Esophagus (tissue), 2 donors: ENCODE data around the gene AFF1. TPM values are rescaled to one million over a fixed set of nuclear protein-coding genes. Genes with fewer than 3 reads are reported as not detected.

Experiments used
- H3K27ac ChIP-seq, 2 donors: one replicate each; pipeline ENCODE4 v1.5.1; 2013; ENCODE audit warnings: low read depth in 2 of 2, mild to moderate bottlenecking in 2 of 2, inconsistent platforms in 1 of 2, low read length in 1 of 2, moderate library complexity in 1 of 2
- H3K27me3 ChIP-seq, 2 donors: one replicate each; pipeline ENCODE4 v1.6.1; 2013; ENCODE audit warnings: low read length in 2 of 2, control low read depth in 1 of 2, mild to moderate bottlenecking in 1 of 2; ENCODE audit not compliant: insufficient read depth in 2 of 2, control insufficient read depth in 1 of 2
- H3K36me3 ChIP-seq, 2 donors: one replicate each; pipeline ENCODE4 v1.6.1; 2013; ENCODE audit warnings: low read length in 1 of 2; ENCODE audit not compliant: control insufficient read depth in 2 of 2, insufficient read depth in 2 of 2
- H3K4me1 ChIP-seq, 2 donors: one replicate each; pipeline ENCODE4 v1.6.1; 2013; ENCODE audit warnings: low read length in 1 of 2; ENCODE audit not compliant: control insufficient read depth in 2 of 2, insufficient read depth in 2 of 2
- H3K4me3 ChIP-seq, 2 donors: one replicate each; pipeline ENCODE4 v1.5.1; 2013; ENCODE audit warnings: low read length in 2 of 2, mild to moderate bottlenecking in 2 of 2, low read depth in 1 of 2, moderate library complexity in 1 of 2
- H3K9me3 ChIP-seq, 2 donors: one replicate each; pipeline ENCODE4 v1.6.1; 2013; ENCODE audit warnings: mild to moderate bottlenecking in 2 of 2, low read depth in 1 of 2, low read length in 1 of 2, moderate library complexity in 1 of 2; ENCODE audit not compliant: control insufficient read depth in 2 of 2, insufficient read depth in 1 of 2
- WGBS, 2 donors: extraction: QIAGEN DNeasy Blood & Tissue Kit; methylation state at CpG; one replicate each; pipeline ENCODE4 v1.1.7; 2013; 5-methylcytosine and 5-hydroxymethylcytosine counted together
- polyA plus RNA-seq, 2 donors: library from polyadenylated mRNA; stranded (reverse); fragments of 200-250 nt; gene quantifications; one replicate each; pipeline ENCODE4 v1.2.3, GENCODE V29; 2013
- donor health status: healthy with polysubstance abuse.
- donor health status: Bipolar disorder and iron deficiency.

Gene AFF1
- polyA plus RNA-seq, 2 donors: 7.5 to 10.4 TPM

GRCh38 chr4:87092389-87093141 lies 157.8 kb downstream of the AFF1 start:
- H3K36me3 ChIP-seq: peaks cover 0 to 6% of the 10 kb centered on the region in 2 donors
- 19 to 35% methylated on average over 4 of the region's 4 CpGs for WGBS, 2 donors
- peaks cover 0 to 5% of the 10 kb centered on the region in 2 donors for H3K4me1 ChIP-seq
- H3K4me3 ChIP-seq: no peak overlapping the region
- no peaks in the 10 kb centered on the region for H3K9me3 ChIP-seq
- peak overlapping the region; percentile 58 to 87 for H3K27ac ChIP-seq
- H3K27me3 ChIP-seq: no peaks in the 10 kb centered on the region

GRCh38 chr4:87093443-87094123 lies 158.8 kb downstream of the AFF1 start:
- Histone ChIP-seq H3K27ac (peak overlapping the region; percentile 55 to 76), H3K36me3 (peaks cover 0 to 6% of the 10 kb centered on the region in 2 donors), H3K4me1 (peaks cover 0 to 2% of the 10 kb centered on the region in 2 donors), H3K9me3 (no peaks in the 10 kb centered on the region), H3K4me3 (no peak overlapping the region), H3K27me3 (no peaks in the 10 kb centered on the region)
- WGBS, 2 donors: 22 to 24% methylated on average over 4 of the region's 4 CpGs

- peaks cover 2 to 6% of the 10 kb centered on the region in 2 donors for H3K36me3 ChIP-seq
- H3K4me3 ChIP-seq: no peak overlapping the region
- WGBS, 2 donors: 50 to 58% methylated on average over 4 of the region's 4 CpGs
- no peaks in the 10 kb centered on the region for H3K9me3 ChIP-seq
- H3K27me3 ChIP-seq: no peaks in the 10 kb centered on the region
- no peak overlapping the region for H3K27ac ChIP-seq
- H3K4me1 ChIP-seq: no peaks in the 10 kb centered on the region
Observed at GRCh38 chr4:87097075-87097474, 162.3 kb downstream of the AFF1 start.

- Histone ChIP-seq H3K9me3 (no peaks in the 10 kb centered on the region), H3K4me1 (peaks cover 0 to 3% of the 10 kb centered on the region in 2 donors), H3K27me3 (no peaks in the 10 kb centered on the region), H3K4me3 (no peak overlapping the region), H3K36me3 (peaks cover 2 to 4% of the 10 kb centered on the region in 2 donors), H3K27ac (no peak overlapping the region)
- 93 to 100% methylated on average over 1 of the region's 1 CpG for WGBS, 2 donors
Observed at GRCh38 chr4:87100168-87100567, 165.4 kb downstream of the AFF1 start.

- WGBS, 2 donors: 59 to 78% methylated on average over 7 of the region's 7 CpGs
- H3K27ac ChIP-seq: peak overlapping the region; percentile 18 to 20
- H3K9me3 ChIP-seq: no peaks in the 10 kb centered on the region
- H3K36me3 ChIP-seq: peaks cover 2 to 4% of the 10 kb centered on the region in 2 donors
- no peaks in the 10 kb centered on the region for H3K27me3 ChIP-seq
- H3K4me3 ChIP-seq: no peak overlapping the region
- H3K4me1 ChIP-seq: peaks cover 0 to 3% of the 10 kb centered on the region in 2 donors
Observed at GRCh38 chr4:87101543-87102199, 166.9 kb downstream of the AFF1 start.

GRCh38 chr4:87103086-87103485 lies 168.3 kb downstream of the AFF1 start:
- Histone ChIP-seq H3K36me3 (peaks cover 2% of the 10 kb centered on the region in 2 donors), H3K27ac (peak overlapping the region in 1 of 2 donors; percentile 38), H3K9me3 (no peaks in the 10 kb centered on the region), H3K4me3 (no peak overlapping the region), H3K4me1 (peaks cover 0 to 3% of the 10 kb centered on the region in 2 donors), H3K27me3 (no peaks in the 10 kb centered on the region)
- WGBS, 2 donors: 55 to 60% methylated on average over 1 of the region's 1 CpG

GRCh38 chr4:87103691-87104187 lies 168.9 kb downstream of the AFF1 start:
- Histone ChIP-seq H3K27ac (peak overlapping the region; percentile 71 to 80), H3K27me3 (no peaks in the 10 kb centered on the region), H3K4me3 (no peak overlapping the region), H3K9me3 (no peaks in the 10 kb centered on the region), H3K36me3 (peaks cover 2 to 4% of the 10 kb centered on the region in 2 donors), H3K4me1 (peaks cover 0 to 3% of the 10 kb centered on the region in 2 donors)
- WGBS, 2 donors: 40% methylated on average over 2 of the region's 2 CpGs

- WGBS, 2 donors: 67 to 78% methylated on average over 5 of the region's 5 CpGs
- no peaks in the 10 kb centered on the region for H3K9me3 ChIP-seq
- H3K36me3 ChIP-seq: peaks cover 2 to 5% of the 10 kb centered on the region in 2 donors
- no peaks in the 10 kb centered on the region for H3K27me3 ChIP-seq
- no peak overlapping the region for H3K27ac ChIP-seq
- H3K4me3 ChIP-seq: no peak overlapping the region
- peaks cover 0 to 3% of the 10 kb centered on the region in 2 donors for H3K4me1 ChIP-seq
Observed at GRCh38 chr4:87105101-87105845, 170.5 kb downstream of the AFF1 start.

- H3K9me3 ChIP-seq: no peaks in the 10 kb centered on the region
- no peaks in the 10 kb centered on the region for H3K27me3 ChIP-seq
- 55 to 61% methylated on average over 5 of the region's 5 CpGs for WGBS, 2 donors
- no peak overlapping the region for H3K4me3 ChIP-seq
- H3K36me3 ChIP-seq: peaks cover 3 to 4% of the 10 kb centered on the region in 2 donors
- peaks cover 0 to 3% of the 10 kb centered on the region in 2 donors for H3K4me1 ChIP-seq
- H3K27ac ChIP-seq: peak overlapping the region; percentile 60 to 70
Observed at GRCh38 chr4:87108142-87108546, 173.3 kb downstream of the AFF1 start.
